ENCODE measurements around the gene LZTR1. TPM values are rescaled to one million over a fixed set of nuclear protein-coding genes. Genes with fewer than 3 reads are reported as not detected.

The LZTR1 gene
- total RNA-seq, 4 donors from 2014 or later: 45.4 to 63.0 (median 53.4) TPM

DNA sequence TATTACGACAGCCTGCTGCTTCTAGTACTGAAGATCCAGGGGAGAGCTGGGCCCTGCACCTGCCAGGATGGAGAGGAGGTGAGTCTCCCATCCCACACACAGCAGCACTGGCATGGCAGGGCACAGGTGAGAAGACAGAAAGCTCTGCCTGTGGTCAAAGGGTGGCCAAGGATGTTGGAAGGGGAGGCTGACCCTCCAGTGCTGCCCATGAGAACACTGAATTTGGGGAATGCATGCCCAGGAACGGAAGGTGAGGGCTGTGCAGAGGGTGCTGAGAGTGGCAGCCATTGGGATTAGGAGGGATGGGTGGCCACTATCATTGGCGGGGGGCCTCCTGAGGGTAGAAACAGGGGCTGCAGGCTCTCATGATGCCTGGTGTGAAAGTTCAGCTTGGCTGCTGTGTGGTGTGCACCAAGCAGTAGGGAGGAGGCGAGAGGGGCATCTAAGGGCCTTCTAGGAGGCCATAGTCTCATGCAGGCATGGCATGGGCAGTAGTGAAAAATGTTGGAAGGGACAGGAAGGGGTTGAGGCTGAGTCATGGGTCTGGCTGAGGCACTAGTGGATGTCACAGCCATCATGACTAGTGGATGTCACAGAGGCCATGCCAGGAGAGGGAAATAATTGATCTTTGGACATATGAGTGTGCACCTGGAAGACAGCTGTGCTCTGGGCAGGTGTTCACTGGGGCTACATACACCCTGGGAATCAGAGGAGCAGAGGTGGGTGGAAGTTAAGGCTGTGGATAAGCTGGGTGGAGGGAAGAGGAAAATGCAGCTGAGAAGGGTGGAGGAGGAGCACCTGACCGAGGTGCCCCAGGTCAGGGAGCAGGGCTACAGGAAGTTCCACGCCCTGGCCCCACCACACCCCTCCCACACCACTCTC is 61.1 kb downstream of the LZTR1 start:
- no peak overlapping the region for H3K27ac ChIP-seq
- no peaks in the 10 kb centered on the region for H3K9me3 ChIP-seq
- peaks cover 0 to 25% (median 11%) of the 10 kb centered on the region in 3 donors for H3K4me1 ChIP-seq
- H3K36me3 ChIP-seq: no peaks in the 10 kb centered on the region
- TF ChIP-seq EP300 (IDR thresholded peaks at IDR 0.05) (no peak), POLR2A (IDR thresholded peaks at IDR 0.05) (no peak)
- WGBS, 2 donors (ENCODE audit: low coverage in 1 of 2): 92 to 100% methylated on average over 1 to 2 of the region's 6 CpGs
- no peak overlapping the region for H3K4me3 ChIP-seq
- no peaks in the 10 kb centered on the region for H3K27me3 ChIP-seq
- no peak for ATAC-seq

DNA sequence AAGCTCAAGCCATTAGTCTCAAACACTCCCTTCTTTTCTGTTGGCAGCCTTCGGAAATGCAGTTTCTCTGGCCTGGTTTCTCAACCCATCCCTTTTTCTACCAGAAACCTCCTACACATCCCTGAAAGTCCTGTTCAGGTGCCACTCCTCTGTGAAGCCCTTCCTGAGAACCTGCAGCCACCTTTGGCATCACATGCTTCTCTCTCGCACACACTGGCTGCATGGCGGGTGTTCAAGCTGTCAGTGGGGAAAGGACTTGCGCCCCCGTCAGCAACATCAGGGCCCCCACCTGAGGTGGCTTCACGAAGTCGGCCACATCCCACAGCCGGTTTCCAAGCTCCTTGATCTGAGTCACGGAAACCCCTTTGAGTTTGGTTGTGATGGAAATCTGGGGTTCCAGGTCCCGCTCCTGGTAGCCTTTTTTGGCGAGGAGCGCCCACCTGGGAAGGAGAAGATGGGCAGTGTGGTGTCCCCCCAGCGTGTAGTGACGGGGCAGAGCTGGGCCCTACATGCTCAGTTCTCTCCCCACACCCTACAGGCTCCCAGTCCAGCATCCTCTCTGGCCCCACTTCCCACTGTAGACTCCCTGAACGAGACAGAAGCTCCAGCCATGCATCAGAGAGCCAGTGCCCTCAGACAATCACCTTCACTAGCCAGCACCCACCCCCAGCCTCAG is 61.9 kb downstream of the LZTR1 start:
- H3K27ac ChIP-seq: no peak overlapping the region
- H3K4me1 ChIP-seq: peaks cover 0 to 21% (median 11%) of the 10 kb centered on the region in 3 donors
- no peaks in the 10 kb centered on the region for H3K36me3 ChIP-seq
- no peaks in the 10 kb centered on the region for H3K27me3 ChIP-seq
- H3K9me3 ChIP-seq: no peaks in the 10 kb centered on the region
- ATAC-seq: no peak
- 93 to 100% methylated on average over 1 to 3 of the region's 15 CpGs for WGBS, 2 donors (ENCODE audit: low coverage in 1 of 2)
- TF ChIP-seq POLR2A (IDR thresholded peaks at IDR 0.05): no peak
- TF ChIP-seq, protein P1, sequence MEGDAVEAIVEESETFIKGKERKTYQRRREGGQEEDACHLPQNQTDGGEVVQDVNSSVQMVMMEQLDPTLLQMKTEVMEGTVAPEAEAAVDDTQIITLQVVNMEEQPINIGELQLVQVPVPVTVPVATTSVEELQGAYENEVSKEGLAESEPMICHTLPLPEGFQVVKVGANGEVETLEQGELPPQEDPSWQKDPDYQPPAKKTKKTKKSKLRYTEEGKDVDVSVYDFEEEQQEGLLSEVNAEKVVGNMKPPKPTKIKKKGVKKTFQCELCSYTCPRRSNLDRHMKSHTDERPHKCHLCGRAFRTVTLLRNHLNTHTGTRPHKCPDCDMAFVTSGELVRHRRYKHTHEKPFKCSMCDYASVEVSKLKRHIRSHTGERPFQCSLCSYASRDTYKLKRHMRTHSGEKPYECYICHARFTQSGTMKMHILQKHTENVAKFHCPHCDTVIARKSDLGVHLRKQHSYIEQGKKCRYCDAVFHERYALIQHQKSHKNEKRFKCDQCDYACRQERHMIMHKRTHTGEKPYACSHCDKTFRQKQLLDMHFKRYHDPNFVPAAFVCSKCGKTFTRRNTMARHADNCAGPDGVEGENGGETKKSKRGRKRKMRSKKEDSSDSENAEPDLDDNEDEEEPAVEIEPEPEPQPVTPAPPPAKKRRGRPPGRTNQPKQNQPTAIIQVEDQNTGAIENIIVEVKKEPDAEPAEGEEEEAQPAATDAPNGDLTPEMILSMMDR (IDR thresholded peaks at IDR 0.05): no peak
- no peak for TF ChIP-seq POLR2AphosphoS5 (IDR thresholded peaks at IDR 0.05)
- no peak for TF ChIP-seq EP300 (IDR thresholded peaks at IDR 0.05)
- no peak overlapping the region for H3K4me3 ChIP-seq

DNA sequence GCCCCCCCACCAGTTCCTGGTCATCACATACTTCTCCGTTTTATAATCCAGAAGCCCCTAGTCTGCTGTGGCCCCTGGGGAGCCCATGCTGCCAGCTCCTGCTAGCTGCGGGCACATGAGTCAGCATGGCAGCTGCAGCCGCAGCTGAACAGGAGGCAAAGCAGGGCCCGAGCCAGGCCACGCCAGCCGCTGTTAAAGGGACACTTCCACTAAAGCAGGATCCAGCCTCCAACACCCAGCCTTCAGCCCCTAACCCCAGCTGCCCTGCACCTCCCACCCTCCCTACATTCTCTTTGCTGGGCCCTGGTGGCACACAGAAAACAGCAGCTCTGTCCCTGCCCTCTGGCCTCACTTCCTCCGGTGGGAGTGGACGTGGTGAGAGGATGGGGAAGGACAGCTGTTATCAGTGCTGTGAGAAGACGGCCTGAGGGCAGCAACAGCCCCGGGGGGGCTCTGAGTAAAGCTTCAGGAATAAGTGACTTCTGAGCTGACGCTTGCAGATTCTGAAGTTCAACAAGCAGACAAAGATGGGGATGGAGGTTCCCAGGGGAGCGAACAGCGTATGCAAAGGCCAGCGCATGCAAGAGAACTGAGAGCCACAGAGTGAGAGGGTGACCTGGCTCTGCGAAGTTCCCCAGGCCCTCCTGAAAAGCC is 63.0 kb downstream of the LZTR1 start:
- peak overlapping the region in 1 of 4 donors; percentile 34 for H3K27ac ChIP-seq
- peak overlapping the region; percentile 25 to 54 for H3K4me3 ChIP-seq
- TF ChIP-seq POLR2A (IDR thresholded peaks at IDR 0.05) (no peak), EP300 (IDR thresholded peaks at IDR 0.05) (no peak), POLR2AphosphoS5 (IDR thresholded peaks at IDR 0.05) (no peak)
- TF ChIP-seq, protein P1 (IDR thresholded peaks at IDR 0.05): no peak
- no peaks in the 10 kb centered on the region for H3K27me3 ChIP-seq
- no peak for ATAC-seq
- H3K9me3 ChIP-seq: no peaks in the 10 kb centered on the region
- H3K36me3 ChIP-seq: no peaks in the 10 kb centered on the region
- peaks cover 0 to 21% (median 11%) of the 10 kb centered on the region in 3 donors for H3K4me1 ChIP-seq
- WGBS, 2 donors (ENCODE audit: low coverage in 1 of 2): 5 to 40% methylated on average over 1 to 7 of the region's 15 CpGs

DNA sequence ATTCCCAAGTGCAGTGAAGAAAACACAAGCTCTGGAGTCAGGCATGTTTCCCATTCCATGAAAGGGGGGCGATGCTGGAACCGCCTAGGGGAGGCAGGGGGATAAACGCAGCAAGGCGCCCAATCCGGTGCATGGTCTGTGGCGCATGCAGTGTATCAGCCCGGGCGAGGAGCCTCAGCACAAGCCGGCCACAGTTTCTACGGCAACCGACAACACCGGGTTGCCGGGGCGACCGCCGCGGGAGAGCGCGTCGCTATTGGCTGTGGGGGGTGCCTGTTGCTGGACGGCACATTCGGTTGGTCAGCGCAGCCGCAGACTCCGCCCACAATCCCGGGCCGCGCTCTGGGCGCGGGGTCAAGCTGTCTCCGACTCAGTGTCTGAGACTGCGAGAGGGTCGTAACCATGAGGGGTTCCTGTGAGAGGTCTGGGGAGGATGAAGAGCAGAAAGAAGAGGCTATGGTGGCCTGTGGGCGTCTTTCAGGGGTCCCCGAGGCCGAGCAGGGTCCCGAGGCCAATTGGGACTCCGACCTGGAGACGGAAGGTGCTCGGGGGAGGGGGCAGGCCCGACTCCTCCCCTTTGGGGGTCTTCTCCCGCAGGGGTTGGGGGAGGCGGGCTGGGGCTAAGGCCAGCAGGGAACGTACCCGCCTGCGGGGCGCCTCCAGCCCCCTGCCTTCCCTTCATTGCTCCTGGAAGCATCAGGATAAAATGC is 63.6 kb downstream of the LZTR1 start, which contains the start of gene LRRC74B:
Gene LRRC74B, plus strand, starts transcription at position 362 of the 710 bp plus-strand sequence. Its CDS starts 41 bp downstream, at position 403.
- TF ChIP-seq, protein P1 (IDR thresholded peaks at IDR 0.05): no peak
- no peak for TF ChIP-seq POLR2A (IDR thresholded peaks at IDR 0.05)
- TF ChIP-seq POLR2AphosphoS5 (IDR thresholded peaks at IDR 0.05): no peak
- TF ChIP-seq EP300 (IDR thresholded peaks at IDR 0.05): no peak
- ATAC-seq: peak; percentile 97
- Histone ChIP-seq H3K27ac (peak within 1 kb of the TSS in 1 of 4 donors; percentile 34), H3K9me3 (no peaks in the 10 kb centered on the region), H3K27me3 (no peaks in the 10 kb centered on the region), H3K36me3 (no peaks in the 10 kb centered on the region), H3K4me1 (peaks cover 0 to 21% (median 11%) of the 10 kb centered on the region in 3 donors), H3K4me3 (peak within 1 kb of the TSS; percentile 25 to 54)
- 0% methylated on average over 3 of the region's 47 CpGs; no CpG with 5 or more reads in 1 of the 2 donors for WGBS, 2 donors (ENCODE audit: low coverage in 1 of 2)
